HCT116 (cell line): ENCODE measurements around the gene PRIM1. TPM values are rescaled to one million over a fixed set of nuclear protein-coding genes. Genes with fewer than 3 reads are reported as not detected.

Experiments used
- ATAC-seq: fragments of 200-7000 bp; cut with Tn5 transposase; 2 replicates; pipeline ENCODE4 v1.9.1; 2020; ENCODE audit warnings: mild to moderate bottlenecking, moderate library complexity
- BruUV-seq: library from RNA; stranded (reverse); fragments of 400-500 nt; replicated peaks from 2 replicates; lab custom pipeline; 2021; lab: Mats Ljungman, UMichigan
- CTCF ChIA-PET: fragments of 300-600 bp; sonication (Branson Sonifier 250); formaldehyde crosslinking; loops from one replicate; lab custom pipeline; 2021; ENCODE audit warnings: antibody characterized with exemption; lab: Charles Lee
- POLR2A ChIA-PET: fragments of 300-600, 350-600 bp; sonication (Branson Sonifier 250); formaldehyde crosslinking; loops from one replicate; lab custom pipeline; 2021; ENCODE audit warnings: antibody characterized with exemption; lab: Charles Lee
- RAD21 ChIA-PET, 2 experiments: fragments of 300-600 bp; sonication (Branson Sonifier 250); formaldehyde crosslinking; loops; one replicate each; lab custom pipeline; 2023; ENCODE audit warnings: low total read pairs in 2 of 2; ENCODE audit not compliant: uncharacterized antibody in 2 of 2, unreplicated experiment in 2 of 2, low non-redundant PET in 1 of 2; lab: Charles Lee
- DNase-seq: peaks from one replicate; pipeline ENCODE4 v3.0.0-alpha.2; 2010; ENCODE audit warnings: low read depth, low spot score
- H2AFZ ChIP-seq: fragments of 200-600 bp; shearing (Covaris generic), sonication (generic); 2 replicates; pipeline ENCODE4 v1.6.1; 2017; ENCODE audit warnings: low read depth, mixed run types, mixed read lengths, antibody characterized with exemption, low read length; ENCODE audit not compliant: poor library complexity, severe bottlenecking
- H3K27ac ChIP-seq: 2 replicates; pipeline ENCODE4 v1.5.1; 2012; ENCODE audit warnings: low read depth, low read length
- H3K27me3 ChIP-seq: fragments of 200-600 bp; sonication (generic); 2 replicates; pipeline ENCODE4 v1.6.1; 2016; ENCODE audit warnings: mixed run types, low read length, mixed read lengths; ENCODE audit not compliant: insufficient read depth
- H3K36me3 ChIP-seq, 2 experiments: fragments of 200-500 bp in 1 of 2; fragments of 200-600 bp in 1 of 2; sonication (Bioruptor generic) in 1 of 2; sonication (generic) in 1 of 2; 2 replicates each; pipeline versions ENCODE4 v1.5.1 to v1.6.1; 2014 to 2016; ENCODE audit warnings: low read length in 2 of 2, inconsistent platforms in 1 of 2, mixed read lengths in 1 of 2, mixed run types in 1 of 2; ENCODE audit not compliant: insufficient read depth in 2 of 2, control insufficient read depth in 1 of 2
- H3K4me1 ChIP-seq, 2 experiments: fragments of 200-600 bp in 1 of 2; sonication (generic) in 1 of 2; 2 replicates each; pipeline versions ENCODE4 v1.5.1 to v1.6.1; 2012 to 2017; ENCODE audit warnings: low read length in 2 of 2, inconsistent platforms in 1 of 2, mild to moderate bottlenecking in 1 of 2, mixed read lengths in 1 of 2, mixed run types in 1 of 2, moderate library complexity in 1 of 2; ENCODE audit not compliant: insufficient read depth in 2 of 2, control insufficient read depth in 1 of 2
- H3K4me2 ChIP-seq: fragments of 200-600 bp; sonication (generic); 2 replicates; pipeline ENCODE4 v1.6.1; 2017; ENCODE audit warnings: mixed run types, low read length, mixed read lengths
- H3K4me3 ChIP-seq, 2 experiments: fragments of 200-600 bp in 1 of 2; sonication (generic) in 1 of 2; replicated peaks in 1 of 2; 2 replicates each; pipeline ENCODE4 v1.5.1; 2011 to 2016; ENCODE audit warnings: low read length in 2 of 2, control low read depth in 1 of 2, low read depth in 1 of 2, mild to moderate bottlenecking in 1 of 2, mixed read lengths in 1 of 2, mixed run types in 1 of 2
- H3K79me2 ChIP-seq: fragments of 200-600 bp; sonication (generic); 2 replicates; pipeline ENCODE4 v1.6.1; 2017; ENCODE audit warnings: mild to moderate bottlenecking, mixed run types, low read length, moderate library complexity, mixed read lengths; ENCODE audit not compliant: insufficient read depth
- H3K9ac ChIP-seq: fragments of 200-600 bp; sonication (generic); 2 replicates; pipeline ENCODE4 v1.6.1; 2016; ENCODE audit warnings: low read length, mixed read lengths
- H3K9me2 ChIP-seq: fragments of 200-600 bp; sonication (generic), shearing (Covaris generic); 2 replicates; pipeline ENCODE4 v1.6.1; 2017; ENCODE audit warnings: mixed run types, mild to moderate bottlenecking, moderate library complexity; ENCODE audit not compliant: insufficient read depth
- H3K9me3 ChIP-seq, 2 experiments: fragments of 200-500 bp in 1 of 2; fragments of 200-600 bp in 1 of 2; sonication (Bioruptor generic) in 1 of 2; sonication (generic) in 1 of 2; 2 replicates each; pipeline ENCODE4 v1.6.1; 2014 to 2017; ENCODE audit warnings: low read length in 2 of 2, mixed read lengths in 2 of 2, inconsistent platforms in 1 of 2, low read depth in 1 of 2, mild to moderate bottlenecking in 1 of 2, mixed run types in 1 of 2, moderate library complexity in 1 of 2; ENCODE audit not compliant: control insufficient read depth in 1 of 2, insufficient read depth in 1 of 2
- H4K20me1 ChIP-seq: fragments of 200-600 bp; sonication (generic), shearing (Covaris generic); 2 replicates; pipeline ENCODE4 v1.6.1; 2017; ENCODE audit warnings: mixed run types, mild to moderate bottlenecking, moderate library complexity; ENCODE audit not compliant: insufficient read depth
- CBX3 ChIP-seq: IDR thresholded peaks from 2 replicates; pipeline ENCODE4 v1.6.1; 2012; ENCODE audit warnings: low read depth
- CTCF ChIP-seq, 3 experiments: fragments of 200-600 bp in 1 of 3; sonication (generic) in 1 of 3; IDR thresholded peaks in 2 of 3; conservative IDR thresholded peaks in 1 of 3; 2 replicates each; pipeline ENCODE4 v1.5.1; 2012 to 2017; ENCODE audit warnings: low read depth in 2 of 3, low read length in 2 of 3, antibody characterized with exemption in 1 of 3, borderline replicate concordance in 1 of 3, control low read depth in 1 of 3, mild to moderate bottlenecking in 1 of 3, mixed read lengths in 1 of 3, mixed run types in 1 of 3, moderate library complexity in 1 of 3; ENCODE audit not compliant: insufficient read depth in 1 of 3
- EGR1 ChIP-seq: IDR thresholded peaks from 2 replicates; pipeline ENCODE4 v1.6.1; 2012; ENCODE audit warnings: low read depth
- ELF1 ChIP-seq: IDR thresholded peaks from 2 replicates; pipeline ENCODE4 v1.6.1; 2012; ENCODE audit warnings: low read depth, borderline replicate concordance
- EZH2phosphoT487 ChIP-seq: fragments of 200-600 bp; IDR thresholded peaks from 2 replicates; pipeline ENCODE4 v1.6.1; 2018; ENCODE audit warnings: antibody characterized with exemption, borderline replicate concordance
- JUND ChIP-seq: IDR thresholded peaks from 2 replicates; pipeline ENCODE4 v1.6.1; 2012
- MAX ChIP-seq: IDR thresholded peaks from 2 replicates; pipeline ENCODE4 v1.6.1; 2012
- REST ChIP-seq: IDR thresholded peaks from 2 replicates; pipeline ENCODE4 v1.6.1; 2012; ENCODE audit warnings: low read depth
- SRF ChIP-seq: IDR thresholded peaks from 2 replicates; pipeline ENCODE4 v1.6.1; 2012; ENCODE audit warnings: low read depth
- TCF7L2 ChIP-seq: IDR thresholded peaks from 2 replicates; pipeline ENCODE4 v1.7.0; 2011; ENCODE audit warnings: borderline replicate concordance, inconsistent platforms; ENCODE audit not compliant: insufficient read depth, insufficient read length; ENCODE audit errors: extremely low read depth
- YY1 ChIP-seq: IDR thresholded peaks from 2 replicates; pipeline ENCODE4 v1.6.1; 2011; ENCODE audit warnings: low read length, low read depth, moderate library complexity, mild to moderate bottlenecking; ENCODE audit not compliant: insufficient replicate concordance; ENCODE audit errors: extremely low read depth
- ZFX ChIP-seq: fragments of 450-650 bp; IDR thresholded peaks from 2 replicates; pipeline ENCODE4 v1.6.1; 2017
- ZNF274 ChIP-seq: fragments of 200-500 bp; sonication (Bioruptor generic); IDR thresholded peaks from 2 replicates; pipeline ENCODE4 v1.6.1; 2014; ENCODE audit warnings: mild to moderate bottlenecking, low read depth, low read length, inconsistent platforms
- intact Hi-C: fragments of 100-400 bp; cut with micrococcal nuclease; formaldehyde crosslinking; loops from 2 replicates; pipeline ENCODE4 v1.10.0; 2022
- total RNA-seq: library from RNA; stranded (reverse); gene quantifications from one replicate; pipeline ENCODE4 v1.2.1, GENCODE V29; 2021; ENCODE audit not compliant: unreplicated experiment

PRIM1 gene
- total RNA-seq, 1 experiment from 2014 or later: 53.3 TPM

- no peaks in the 10 kb centered on the region for H3K9me2 ChIP-seq
- peaks cover 3 to 15% of the 10 kb centered on the region in 2 experiments; a peak in 2 of 4 replicates for H3K9me3 ChIP-seq
- BruUV-seq: no TSS peak
- DNase-seq (no peak), ATAC-seq (no peak)
- no peaks in the 10 kb centered on the region for H3K79me2 ChIP-seq
- no peak overlapping the region for H3K4me3 ChIP-seq
- TF ChIP-seq JUND (no peak), SRF (no peak), ZFX (no peak), YY1 (no peak), TCF7L2 (no peak)
- no peaks in the 10 kb centered on the region for H3K36me3 ChIP-seq
- POLR2A ChIA-PET: no interaction called here
- no peaks in the 10 kb centered on the region for H3K27me3 ChIP-seq
- no peaks in the 10 kb centered on the region for H4K20me1 ChIP-seq
- intact Hi-C loops: no loop called here
- no peaks in the 10 kb centered on the region for H3K4me1 ChIP-seq
- no peak overlapping the region for H3K27ac ChIP-seq
- no peak overlapping the region for H2AFZ ChIP-seq
- RAD21 ChIA-PET: no interaction called here
- no peak overlapping the region for H3K4me2 ChIP-seq
- no peak overlapping the region for H3K9ac ChIP-seq
- CTCF ChIA-PET: interaction anchor here (1.4 kb wide), 1 partner anchor 241 kb away, joined by 4 read pairs; no protein-coding TSS in a partner anchor
Measured at GRCh38 chr12:56760460-56760859, 8.3 kb upstream of the PRIM1 start.

- Histone ChIP-seq H3K79me2 (no peaks in the 10 kb centered on the region), H3K27me3 (no peaks in the 10 kb centered on the region), H3K27ac (no peak overlapping the region), H3K9me3 (peaks cover 3 to 15% of the 10 kb centered on the region in 2 experiments; a peak in 2 of 4 replicates), H3K36me3 (no peaks in the 10 kb centered on the region), H3K9me2 (no peaks in the 10 kb centered on the region), H3K9ac (no peak overlapping the region), H4K20me1 (no peaks in the 10 kb centered on the region), H3K4me3 (no peak overlapping the region), H2AFZ (no peak overlapping the region), H3K4me1 (no peaks in the 10 kb centered on the region), H3K4me2 (no peak overlapping the region)
- BruUV-seq: no TSS peak
- no peak for ATAC-seq
- ChIA-PET POLR2A (no interaction called here), CTCF (interaction anchor here (1.4 kb wide), 1 partner anchor 242 kb away, joined by 4 read pairs; no protein-coding TSS in a partner anchor), RAD21 (no interaction called here)
- intact Hi-C loops: loop anchor here (5.0 kb wide), 2 partner anchors 248 to 303 kb away; partner anchors contain the start of gene ZBTB39
- no peak for DNase-seq
- TF ChIP-seq YY1: no peak
- no peak for TF ChIP-seq CBX3
- TF ChIP-seq MAX: no peak
- no peak for TF ChIP-seq CTCF (IDR thresholded peaks at IDR 0.05 in 2 of 3, conservative IDR thresholded peaks at IDR 0.05 in 1 of 3; ENCODE audit: borderline replicate concordance in 1 of 3, insufficient read depth in 1 of 3, low read depth in 2 of 3, low read length in 2 of 3)
- no peak for TF ChIP-seq ELF1
- TF ChIP-seq ZNF274: no peak
- no peak for TF ChIP-seq REST
- no peak for TF ChIP-seq EGR1
- no peak for TF ChIP-seq ZFX
- TF ChIP-seq EZH2phosphoT487: no peak
Measured at GRCh38 chr12:56759263-56759908, 7.3 kb upstream of the PRIM1 start.
